Measurements from ENCODE around the gene KDM2A.

Gene KDM2A

DNA sequence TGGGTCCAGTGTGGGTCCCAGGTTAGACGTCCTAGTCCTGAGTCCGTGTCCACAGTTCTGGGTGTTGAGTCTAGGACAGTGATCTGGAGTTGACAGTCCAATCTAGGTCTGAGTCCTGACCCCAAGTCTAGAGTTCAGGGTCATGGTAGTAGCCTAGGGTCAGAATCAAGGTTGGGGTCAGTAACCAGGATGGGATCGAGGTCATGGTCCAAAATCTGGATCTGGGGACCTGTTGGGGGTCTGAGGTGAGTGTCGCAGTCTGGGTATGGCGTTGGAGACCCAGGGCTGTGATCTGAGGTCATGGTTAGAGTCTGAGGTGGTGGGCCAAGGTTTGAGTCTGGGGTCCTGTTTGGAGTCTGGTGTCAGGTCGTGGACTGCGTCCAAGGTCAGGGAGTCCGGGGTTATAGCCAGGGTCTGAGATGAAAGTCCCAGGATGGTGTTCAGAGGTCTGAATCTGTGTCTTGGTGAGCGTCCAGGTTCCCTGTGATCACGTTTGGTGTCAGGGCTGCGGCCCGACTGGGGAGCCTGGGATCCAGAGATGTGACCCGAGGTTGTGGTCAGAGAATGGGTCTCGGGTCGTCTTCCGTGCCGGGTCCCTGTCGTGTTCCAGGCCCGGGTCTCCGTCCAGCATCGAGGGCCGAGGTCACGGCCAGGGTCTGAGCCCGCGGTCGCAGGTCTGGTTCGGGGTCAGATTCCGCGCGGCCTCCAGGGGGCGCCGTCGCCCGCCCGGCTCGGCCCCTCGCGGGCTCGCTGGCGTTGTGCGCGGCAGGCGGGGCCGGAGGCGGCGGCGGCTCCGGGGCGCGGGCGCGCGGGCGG, 146.8 kb downstream of the KDM2A start:
- DNase-seq, result peak in 41 of 42 donors; percentile 48 to 92 (median 82)
- intact Hi-C loops (cut with DNase I), result loop anchor here (2.0 to 10.0 kb wide), 2 partner anchors 51 to 109 kb away; partner anchors contain the start of gene CLCF1

DNA sequence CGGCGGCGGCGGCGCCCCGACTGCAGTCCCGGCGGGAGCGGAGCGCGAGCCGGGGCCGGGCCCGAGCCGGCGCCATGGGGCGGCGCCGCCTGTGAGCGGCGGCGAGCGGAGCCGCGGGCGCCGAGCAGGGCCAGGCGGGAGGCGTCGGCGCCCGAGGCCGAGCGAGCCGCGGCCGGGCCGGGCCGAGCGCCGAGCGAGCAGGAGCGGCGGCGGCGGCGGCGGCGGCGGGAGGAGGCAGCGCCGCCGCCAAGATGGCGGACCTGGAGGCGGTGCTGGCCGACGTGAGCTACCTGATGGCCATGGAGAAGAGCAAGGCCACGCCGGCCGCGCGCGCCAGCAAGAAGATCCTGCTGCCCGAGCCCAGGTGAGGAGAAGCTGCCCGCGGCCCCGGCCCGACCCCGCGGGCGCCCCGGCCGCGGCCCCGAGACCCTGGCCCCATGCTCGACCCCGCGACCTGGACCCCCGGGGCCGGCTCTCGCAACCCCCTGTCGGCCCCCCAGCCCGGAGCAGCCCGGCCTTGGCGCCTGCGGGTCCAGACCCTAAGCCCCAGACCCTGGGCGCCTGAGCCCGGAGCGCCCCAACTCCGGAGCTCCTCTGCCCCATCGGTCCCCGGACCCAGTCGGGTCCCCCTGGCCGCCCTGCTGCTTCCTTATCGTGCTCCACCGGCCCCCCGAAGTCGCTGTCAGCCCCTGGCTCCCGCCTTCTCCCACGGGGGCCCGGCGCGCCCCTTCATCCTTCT, 147.6 kb downstream of the KDM2A start, which contains the start of gene GRK2:
Gene GRK2, plus strand, starts transcription at position 25 of the 739 bp plus-strand sequence. Its CDS starts 227 bp downstream, at position 252.
- DNase-seq, result peak in 6 of 42 donors; percentile 9 to 43 (median 20)
- intact Hi-C loops (cut with DNase I), result loop anchor here (10.0 kb wide), 1 partner anchor 108 kb away; the partner anchor contains the start of gene CLCF1

DNA sequence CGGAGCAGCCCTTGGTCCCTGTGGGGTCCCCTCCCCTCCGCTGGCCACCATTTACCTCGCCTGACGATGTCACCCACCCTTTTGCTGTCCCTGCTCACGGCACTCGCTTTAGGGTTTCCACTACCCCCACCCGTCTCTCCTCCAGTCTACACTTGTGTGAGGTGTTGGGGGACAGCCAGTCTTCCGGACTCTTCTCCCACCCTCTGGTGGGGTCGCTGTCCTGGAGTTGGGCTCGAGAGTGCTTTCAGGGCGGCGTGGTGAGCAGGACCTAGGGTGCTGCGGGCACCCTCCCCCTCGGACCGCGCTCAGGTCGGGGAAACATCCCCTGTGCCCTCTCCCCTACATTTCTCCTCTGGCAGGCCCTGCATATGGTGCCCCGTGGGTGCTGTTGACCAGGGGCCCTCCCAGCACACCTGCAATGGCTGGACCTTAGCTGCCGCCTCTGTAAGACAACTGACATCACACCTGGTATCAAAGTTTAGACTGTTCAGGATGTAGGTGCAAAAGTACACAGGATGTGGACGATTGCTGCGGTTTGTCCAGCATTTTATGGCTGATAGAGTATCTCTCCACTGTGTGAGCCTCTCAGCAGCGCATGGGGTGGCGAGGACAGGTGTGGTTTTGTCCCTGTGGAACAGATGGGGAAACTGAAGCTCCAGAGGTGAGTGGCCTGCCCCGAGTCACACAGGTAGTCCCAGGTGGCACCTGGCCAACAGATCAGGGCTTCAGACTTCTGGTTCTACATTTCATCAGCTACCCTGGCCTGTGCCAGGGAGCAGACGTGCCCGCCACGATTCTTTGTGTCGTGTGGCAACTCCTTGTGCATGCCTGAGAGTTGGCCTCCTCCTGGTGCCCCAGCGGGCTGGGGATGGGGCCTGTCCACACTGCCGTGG, 148.4 kb downstream of the KDM2A start:
- DNase-seq, result peak in 5 of 42 donors; percentile 6 to 30 (median 19)
- intact Hi-C loops (cut with DNase I), result loop anchor here (10.0 kb wide), 1 partner anchor 107 kb away; the partner anchor contains the start of gene CLCF1

DNA sequence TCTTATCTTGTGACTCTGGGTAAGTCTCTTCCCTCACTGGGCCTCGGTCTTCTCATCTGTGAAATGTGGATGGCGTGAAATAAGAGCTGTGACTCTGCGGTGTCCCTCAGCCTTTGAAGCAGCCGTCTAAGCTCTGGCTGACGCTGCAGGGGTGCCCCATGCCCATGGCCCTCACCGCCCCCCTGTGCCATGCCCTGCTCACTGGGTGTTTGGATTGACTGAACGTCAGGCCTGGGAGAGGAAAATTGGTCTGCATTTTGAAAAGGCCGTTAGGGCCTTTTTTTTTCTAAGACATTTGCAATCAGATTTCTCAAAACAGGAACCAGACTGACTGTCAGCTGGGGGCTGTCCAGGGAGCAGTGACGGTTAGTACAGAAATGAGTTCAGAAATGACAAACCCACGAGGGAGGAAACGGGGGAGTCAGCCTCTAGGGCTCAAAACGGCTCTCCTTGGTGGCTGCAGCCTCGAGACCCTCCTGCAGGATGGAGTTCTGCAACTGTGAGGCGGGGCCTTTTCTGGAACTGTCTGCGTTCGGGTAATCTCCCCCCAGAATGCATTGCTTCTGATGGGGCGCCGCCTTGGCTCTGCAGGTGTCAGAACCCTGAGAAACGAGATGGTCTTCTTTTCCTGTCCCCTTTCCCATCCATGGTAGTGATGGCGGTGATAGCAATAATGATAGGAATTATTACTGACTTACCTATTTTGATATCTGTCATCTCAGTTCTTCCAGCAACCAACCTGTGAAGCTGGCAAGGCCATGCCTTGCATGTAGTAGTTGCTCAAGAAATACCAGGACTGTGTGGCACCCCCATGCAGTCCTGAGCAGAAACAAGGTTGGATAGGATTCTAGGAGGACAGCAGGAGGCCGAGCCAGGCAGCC, 149.3 kb downstream of the KDM2A start:
- peak in 5 of 42 donors; percentile 2 to 43 (median 18) for DNase-seq
- intact Hi-C loops (cut with DNase I), result loop anchor here (10.0 kb wide), 1 partner anchor 106 kb away; the partner anchor contains the start of gene CLCF1

DNA sequence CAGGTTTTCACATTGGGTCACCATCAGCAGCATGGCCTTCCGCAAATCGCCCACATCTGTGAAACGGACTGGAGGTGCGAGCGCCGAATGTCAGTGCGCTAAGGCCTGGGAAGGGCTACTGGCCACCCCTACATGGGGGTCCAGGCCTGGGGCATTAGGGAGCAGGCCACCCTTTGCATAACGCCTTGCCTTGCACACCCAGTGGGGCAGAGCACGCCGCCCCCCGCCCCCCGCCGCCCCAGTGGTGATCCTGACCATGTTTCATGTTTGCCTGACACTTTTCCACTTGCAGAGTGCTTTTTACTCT, 149.9 kb downstream of the KDM2A start:
- intact Hi-C loops (cut with DNase I), result loop anchor here (10.0 kb wide), 1 partner anchor 106 kb away; the partner anchor contains the start of gene CLCF1
- DNase-seq, result peak in 2 of 42 donors; percentile 4 to 24

DNA sequence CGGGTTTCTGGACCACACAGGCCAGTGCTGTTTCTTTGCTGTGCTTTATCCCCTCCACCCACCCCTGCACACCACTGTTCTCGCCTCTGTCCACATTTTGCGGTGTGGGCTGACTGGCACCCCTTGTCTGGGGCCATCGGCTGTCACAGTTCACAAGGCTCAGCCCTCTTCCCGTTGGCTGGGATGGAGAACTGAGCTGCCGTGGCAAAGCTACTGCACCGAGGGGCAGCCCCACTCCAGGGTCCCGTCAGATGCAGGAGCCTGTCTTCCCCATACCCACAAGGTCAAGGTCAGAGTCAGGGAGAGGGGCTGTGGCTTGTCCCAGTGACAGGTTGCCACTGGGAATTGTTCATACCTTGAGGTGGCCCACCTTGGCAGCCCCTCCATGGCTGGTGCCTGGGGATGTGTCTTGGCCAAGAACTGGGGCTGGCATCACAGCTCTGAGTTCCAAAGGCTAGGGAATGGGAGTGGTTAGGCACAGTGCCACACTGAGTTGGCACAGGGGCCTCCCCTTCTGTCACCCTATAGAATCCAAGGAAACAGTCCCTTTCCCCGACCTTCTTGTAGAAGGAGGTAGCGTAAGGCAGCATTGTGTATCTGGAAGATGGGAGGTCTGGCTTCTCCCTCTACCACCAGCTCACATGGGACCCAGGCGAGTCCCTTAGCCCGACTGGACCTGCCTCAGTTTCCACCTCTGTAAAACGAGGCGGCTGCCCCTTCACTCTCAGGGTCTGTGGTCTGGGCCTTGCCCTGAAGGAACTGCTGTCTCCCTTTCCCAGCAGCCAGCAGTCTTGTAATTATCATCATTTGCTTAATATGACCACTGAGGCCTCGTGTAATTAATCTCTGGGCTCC, 150.6 kb downstream of the KDM2A start:
- intact Hi-C loops (cut with DNase I), result loop anchor here (10.0 kb wide), 1 partner anchor 105 kb away; the partner anchor contains the start of gene CLCF1

DNA sequence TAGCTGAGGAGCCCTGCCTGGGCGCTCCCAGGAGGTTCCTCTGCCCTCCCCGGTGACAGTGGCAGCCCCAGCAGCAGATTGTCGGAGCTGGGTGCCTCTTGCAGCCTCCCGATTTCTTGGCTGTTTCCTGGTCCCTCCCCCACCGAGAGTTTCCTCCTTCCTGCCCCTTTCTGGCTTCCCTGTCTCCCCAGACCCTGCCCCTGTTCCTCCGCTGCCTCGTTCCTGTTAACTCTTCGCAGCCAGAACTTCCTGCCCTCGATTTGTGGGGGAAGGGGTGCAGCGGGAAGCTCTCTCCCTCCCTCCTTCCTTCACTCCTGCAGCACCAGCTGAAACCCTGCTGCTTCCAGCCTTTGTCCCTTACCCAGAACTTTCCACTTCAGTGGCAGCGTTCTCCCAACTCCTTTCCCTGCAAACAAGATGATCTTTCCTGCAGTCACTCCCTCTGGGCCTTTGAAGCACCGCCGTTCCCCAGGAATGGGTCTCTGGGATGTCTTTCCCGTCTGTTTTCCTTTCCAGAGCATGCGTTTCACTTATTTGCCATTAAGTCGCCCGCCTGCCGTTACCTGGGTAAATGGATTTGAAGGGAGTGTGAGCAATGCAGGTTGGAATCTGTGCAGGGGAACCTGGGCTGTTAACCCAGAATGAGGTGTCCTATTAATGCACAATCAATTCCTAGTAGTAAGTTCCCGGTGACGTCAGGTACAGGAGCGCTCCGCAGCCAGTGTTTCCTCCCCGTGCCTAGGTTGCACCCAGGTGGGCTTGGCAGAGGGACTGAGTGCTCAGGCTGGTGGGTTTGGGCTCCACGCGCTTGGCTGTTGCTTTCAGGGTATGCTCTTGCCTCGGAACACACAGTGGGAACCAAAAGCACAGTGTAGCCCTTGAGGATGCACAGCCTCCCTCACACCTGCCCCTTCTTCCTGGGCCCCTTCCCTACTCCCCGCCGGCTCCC, 151.5 kb downstream of the KDM2A start:
- intact Hi-C loops (cut with DNase I), result no loop called here
- peak in 25 of 42 donors; percentile 28 to 64 (median 51) for DNase-seq

More for the DNA sequence above, 150.6 kb downstream of the KDM2A start:
- DNase-seq, result peak in 3 of 42 donors; percentile 3 to 26 (median 17)

DNA sequence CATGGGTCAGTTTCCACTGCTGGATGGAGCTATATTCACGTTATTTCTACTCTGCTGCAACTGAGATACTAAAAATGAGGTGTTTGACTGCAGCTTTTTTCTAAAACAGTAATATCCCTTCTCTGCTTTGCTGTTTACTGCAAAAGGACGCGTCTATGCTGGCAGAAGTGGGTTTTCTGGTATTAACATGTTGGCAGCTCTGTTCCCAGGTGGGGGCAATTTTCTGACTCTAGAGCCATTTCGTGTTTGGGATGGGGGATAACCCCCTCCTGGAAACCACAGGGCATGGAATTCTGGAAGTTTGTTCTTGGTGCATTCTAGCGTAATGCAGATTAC, 152.1 kb downstream of the KDM2A start:
- peak in 2 of 42 donors; percentile 1 to 7 for DNase-seq
- intact Hi-C loops (cut with DNase I), result no loop called here

DNA sequence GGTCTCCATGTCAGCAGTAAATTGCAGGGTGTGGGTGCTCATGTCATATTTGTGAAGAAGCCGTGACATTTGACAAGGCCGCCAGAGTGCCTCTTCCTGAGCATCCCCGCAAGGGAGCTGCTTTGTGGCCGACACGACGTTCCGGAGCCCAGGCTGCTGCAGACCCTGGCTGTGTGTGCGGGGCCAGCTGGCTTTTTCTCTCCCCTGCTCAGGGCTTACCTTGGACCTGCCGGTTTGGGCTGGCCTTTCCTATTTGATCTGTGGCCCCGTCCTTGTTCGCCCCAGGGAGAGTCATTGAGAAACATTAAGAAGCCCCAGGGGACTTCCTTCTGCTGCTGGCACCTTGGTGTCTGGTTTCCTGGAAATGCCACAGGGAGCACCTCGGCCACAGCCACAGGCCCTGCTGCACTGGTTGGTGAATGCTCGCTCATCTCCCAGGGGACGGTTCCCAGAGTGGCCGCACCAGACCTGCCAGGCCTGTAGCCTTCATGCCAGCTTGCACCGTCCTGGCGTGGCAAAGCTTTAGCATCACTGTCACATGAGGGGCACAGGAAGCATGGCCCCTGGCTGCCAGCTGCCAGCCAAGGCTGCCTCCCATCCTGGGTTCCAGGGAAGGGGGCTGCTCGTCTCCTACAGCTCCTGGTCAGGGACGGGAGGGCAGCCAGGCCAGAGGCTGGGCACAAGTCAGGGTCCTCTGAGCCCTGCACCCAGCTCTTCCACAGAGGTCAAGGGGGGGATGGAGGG, 152.7 kb downstream of the KDM2A start:
- intact Hi-C loops (cut with DNase I), result no loop called here
- peak in 7 of 42 donors; percentile 17 to 35 (median 22) for DNase-seq

DNA sequence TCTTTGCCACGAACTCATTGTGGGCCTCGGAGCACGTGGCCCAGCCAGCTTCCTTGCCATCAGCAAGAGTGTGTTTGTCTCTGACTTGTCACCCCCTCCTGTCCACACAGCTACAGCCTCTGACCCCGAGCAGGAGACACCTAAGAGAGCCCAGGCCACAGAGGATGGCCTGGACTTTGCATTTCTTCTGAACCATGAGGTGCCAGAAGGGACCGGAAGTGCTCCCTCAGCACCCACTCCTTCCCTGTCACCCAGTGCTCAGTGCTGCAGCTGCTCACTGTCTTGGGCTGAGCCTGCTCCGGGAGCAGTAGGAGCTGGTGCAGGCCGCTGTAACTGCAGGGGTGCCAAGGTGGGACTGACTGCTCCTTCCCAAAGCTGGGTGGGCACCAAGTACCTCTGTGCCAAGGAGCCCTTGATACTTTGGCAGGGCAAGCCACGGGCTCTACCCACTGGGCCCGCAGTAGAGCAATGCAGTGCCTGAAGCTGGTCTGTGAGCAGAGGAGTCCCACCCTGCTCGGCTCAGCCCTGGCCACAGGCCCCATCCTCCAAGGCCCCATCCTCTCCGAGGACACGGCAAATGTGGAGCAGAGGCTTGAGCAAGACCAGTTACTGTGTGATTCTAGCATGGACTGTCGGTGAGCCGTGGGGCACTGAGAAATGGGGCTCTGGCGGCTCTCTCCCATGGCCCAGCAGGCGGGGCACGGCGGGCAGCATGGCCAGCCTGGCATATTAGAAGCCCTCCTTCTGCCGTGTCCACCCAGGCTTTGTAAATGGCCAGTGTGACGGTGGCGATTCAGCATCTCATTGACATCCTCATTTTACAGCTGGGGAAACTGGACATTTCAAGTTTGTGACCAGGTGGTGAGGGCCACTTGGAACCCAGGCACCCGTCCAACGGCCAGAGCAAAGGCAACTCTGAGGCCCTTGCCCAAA, 153.5 kb downstream of the KDM2A start:
- peak in 6 of 42 donors; percentile 6 to 31 (median 17) for DNase-seq
- intact Hi-C loops (cut with DNase I), result no loop called here

DNA sequence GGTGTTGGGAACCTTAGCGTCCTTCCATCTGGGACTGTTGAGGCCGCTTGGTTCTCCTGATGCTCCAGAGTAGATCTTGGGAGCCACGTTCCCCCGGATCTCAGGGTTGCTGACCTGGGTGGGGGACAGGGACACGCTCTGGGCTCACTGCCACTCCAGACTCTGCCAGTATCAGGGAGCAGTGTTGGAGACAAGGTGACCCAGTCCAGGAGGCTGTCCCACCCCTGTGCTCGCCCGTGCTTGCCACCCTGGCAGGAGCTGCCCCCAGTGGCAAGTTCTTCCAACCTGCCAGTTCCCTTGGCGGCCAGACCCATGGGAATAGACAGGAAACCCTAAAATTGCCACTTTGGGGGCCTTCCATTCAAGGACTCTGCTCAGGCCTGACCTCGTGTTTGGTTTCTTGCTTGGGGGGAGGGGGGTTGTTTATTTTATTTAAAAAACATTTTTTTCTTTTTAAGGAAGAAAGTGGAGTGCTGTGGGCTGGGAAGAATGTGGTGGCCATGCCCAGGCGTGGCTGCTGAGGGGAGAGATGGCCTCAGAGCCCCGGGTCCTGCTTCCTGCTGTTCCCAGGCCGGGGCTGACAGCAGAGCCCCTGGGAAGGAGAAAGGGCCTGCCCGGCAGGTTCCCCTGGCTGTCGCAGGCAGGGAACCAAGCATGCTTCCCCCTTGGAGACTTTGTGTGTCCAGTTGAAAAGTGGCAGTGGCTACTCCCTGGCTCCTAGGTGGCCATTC, 154.4 kb downstream of the KDM2A start:
- peak in 5 of 42 donors; percentile 12 to 28 (median 17) for DNase-seq
- intact Hi-C loops (cut with DNase I), result no loop called here

DNA sequence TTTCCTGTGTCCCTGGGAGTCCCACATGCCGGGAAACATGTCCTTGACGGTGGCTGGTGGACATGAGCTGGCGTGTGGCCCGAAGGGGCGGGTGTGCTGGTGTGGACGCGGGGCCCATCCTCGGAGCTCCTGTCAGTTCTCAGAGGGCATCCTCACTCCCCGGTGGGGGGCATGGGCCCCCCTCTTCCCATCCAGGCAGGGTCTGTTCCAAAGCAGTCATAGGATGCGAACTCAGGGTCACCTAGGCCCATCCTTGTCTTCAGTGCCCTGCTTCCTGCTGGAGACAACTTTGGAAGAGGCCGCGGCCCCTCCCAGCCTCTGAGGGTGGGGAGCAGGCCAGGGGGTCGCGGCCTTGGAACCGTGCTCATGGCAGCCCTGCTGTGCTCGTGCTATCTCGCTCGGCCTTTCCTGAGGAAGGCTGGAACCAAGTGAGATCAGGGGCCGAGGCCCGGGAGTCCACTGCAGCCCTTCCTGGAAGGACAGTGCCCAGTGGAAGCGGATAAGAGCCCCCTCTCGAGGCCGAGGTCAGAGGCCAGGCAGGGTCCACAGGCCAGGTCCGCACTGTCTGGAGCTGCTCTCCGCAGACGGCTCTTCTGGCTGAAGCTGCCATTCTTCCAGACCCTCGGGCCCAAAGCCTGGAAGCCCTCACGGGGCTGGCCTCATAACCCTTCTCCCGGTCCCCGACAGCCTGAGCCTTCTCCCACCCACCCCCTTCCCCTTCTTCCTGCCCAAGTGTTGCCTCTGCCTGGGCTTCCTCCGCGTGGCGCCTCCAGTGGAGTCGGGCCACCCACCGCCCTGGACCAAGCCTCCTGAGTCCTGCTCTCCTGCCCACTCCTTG, 155.9 kb downstream of the KDM2A start:
- intact Hi-C loops (cut with DNase I), result no loop called here
- peak in 2 of 42 donors; percentile 2 to 11 for DNase-seq

Data from head of caudate nucleus (tissue), 42 donors.